ENCODE measurements around the gene MYLK4. TPM values are rescaled to one million over a fixed set of nuclear protein-coding genes. Genes with fewer than 3 reads are reported as not detected.

MYLK4 gene
- total RNA-seq, 1 experiment from 2014 or later, result 0.48 TPM

DNA sequence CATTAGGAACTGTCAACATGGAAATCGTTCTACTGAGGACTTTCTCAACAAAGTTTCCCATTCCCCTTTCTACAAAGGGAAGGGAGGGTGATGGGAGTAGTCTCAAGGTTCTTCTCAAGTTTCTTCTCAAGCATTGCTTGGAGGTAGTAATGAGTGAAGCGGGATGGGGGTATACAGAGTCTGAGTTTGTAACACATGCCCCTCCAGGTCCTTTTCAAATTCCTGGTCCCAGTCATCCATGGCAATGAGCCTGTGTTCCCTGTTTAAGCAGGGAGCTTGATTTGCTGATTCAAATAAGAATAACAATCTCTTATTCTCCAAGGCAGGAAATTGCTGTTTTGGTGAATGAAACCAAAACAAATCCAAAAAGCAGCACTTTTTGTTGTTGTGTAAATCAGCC lies 45.5 kb downstream of the MYLK4 start:
- no peak for DNase-seq (ENCODE audit: low spot score)

DNA sequence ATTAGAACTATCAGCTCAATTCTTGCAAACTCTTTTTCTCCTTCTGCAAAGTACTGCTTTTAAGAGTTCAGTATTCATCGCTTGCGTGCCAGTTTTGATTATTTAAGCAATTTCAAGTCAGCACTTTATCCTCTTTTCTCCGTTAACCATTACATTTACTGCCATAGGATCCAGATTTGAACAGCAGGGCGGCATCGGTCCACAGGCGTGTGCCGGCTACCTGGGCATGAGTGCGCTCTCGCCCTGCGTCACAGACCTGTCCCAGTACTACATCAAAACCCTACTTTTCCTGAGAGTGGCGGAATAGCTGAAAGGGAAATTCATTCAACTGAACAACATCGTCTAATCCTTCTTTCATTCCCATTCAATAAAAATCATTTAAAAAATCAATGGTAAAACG lies 53.4 kb downstream of the MYLK4 start:
- no peak for DNase-seq (ENCODE audit: low spot score)

DNA sequence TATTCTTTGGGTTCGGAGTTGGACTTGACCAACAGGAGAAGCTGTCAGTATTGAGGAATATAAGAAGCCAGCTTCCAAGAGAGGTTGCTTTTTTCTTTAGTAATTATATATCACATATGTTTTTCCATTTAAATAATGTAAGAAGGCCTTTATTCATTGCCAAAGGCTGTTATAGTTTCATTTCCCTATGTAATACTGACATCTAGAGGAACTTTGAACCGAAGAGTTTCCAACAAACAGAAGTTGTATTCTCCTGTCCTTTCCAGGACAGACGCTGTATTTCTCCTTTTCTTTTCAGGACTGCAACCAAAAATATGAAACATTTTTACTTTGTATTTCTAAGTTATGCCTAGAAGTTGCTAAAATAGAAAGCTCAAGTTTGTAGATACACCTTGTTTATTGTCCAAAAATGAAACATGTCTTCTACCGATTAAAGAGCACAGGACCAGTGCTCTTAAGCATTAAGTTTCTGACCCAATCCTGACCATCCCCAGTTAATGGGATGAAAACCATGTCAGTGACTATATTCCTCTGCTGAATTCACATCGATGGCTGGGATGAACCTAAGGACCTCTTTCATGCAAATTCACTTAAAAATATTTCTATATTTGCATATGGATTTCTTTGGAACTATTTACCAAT lies 55.1 kb downstream of the MYLK4 start:
- no peak for DNase-seq (ENCODE audit: low spot score)

DNA sequence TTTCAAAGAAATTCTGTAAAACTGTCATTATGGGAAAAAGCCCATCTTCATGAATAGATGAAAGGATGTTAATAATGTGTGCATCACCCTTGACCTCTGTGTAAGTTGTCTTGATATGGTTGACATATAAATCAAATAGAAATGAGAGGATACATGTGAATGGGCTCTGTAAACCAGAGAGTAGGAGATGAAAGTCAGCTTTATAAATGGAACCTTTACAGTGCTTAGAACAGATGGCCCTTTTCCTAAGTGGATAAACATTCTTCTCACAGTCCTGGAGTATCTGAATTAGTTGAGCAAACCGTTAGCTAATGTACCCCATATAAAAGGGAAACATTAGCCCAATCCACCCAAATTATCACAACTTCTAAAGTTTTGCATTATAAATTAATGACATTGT lies 57.5 kb downstream of the MYLK4 start:
- DNase-seq (ENCODE audit: low spot score), result no peak

DNA sequence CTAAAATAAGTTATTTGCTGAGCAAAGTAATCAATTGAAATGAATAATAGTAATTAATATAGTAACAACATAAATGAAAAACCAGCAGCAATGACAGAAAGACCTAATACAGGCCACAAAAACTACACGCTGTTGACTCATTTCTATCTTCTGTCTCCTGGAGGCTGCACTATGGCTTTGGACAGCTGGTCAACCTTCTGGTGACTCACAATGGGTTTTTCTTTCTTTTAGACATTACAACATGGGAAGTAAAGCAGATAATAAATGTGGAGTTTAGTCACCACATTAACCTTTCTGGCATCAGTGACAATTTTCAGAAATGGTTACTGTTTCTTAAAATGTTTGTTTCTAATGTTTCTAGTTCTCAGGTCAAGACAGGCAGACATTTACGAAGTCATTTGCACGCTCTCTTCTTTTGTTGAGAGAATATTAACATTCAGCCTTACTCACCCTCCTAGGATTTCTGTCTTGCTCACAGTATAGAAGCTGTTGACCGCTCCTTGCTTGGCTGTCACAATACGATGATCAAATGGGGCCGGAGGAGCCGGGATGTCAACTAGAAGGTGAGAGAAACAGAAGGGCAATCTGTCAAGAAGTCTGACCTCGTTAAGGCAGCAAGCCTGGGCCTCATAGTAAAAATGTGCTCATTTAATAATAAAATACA lies 62.2 kb downstream of the MYLK4 start:
- peak; percentile 67 for DNase-seq (ENCODE audit: low spot score)

DNA sequence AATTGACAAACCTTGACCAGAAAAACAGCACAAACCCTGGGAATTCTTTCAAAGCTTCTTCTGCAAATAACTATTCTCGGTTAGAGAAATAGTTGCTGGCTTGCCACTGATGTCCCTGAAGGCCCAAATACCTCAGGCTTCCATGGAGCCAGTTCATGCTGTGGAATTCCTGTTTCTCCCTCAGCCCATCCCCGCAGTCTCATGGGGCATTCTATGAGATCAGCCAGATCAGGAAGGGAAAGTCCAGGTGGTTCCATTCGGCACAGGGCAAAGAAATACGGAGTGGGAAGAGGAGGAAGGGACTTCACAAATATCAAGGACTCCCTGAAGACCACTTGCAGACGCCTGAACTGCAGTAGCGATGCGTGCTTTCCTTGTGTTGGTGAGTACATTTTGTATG lies 63.3 kb downstream of the MYLK4 start:
- DNase-seq (ENCODE audit: low spot score), result no peak

DNA sequence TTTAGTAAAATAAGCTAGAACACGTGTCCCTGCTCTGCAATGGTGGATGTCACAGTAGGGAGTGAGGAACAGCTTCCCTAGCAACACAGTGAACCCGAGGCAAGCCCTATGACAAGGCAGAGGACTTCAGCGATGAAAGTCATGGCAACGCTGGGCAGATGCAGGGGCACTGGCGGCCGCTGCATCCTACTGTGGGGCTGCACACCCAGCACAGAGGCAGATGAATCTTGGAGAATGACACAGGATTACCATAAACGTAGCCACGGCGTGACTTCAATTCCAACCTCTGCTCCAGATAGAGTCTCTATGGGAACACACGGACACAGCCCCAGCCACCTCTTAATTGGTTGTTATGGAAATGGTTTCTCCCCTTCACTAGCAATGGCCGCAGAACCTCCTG lies 64.2 kb downstream of the MYLK4 start:
- no peak for DNase-seq (ENCODE audit: low spot score)

DNA sequence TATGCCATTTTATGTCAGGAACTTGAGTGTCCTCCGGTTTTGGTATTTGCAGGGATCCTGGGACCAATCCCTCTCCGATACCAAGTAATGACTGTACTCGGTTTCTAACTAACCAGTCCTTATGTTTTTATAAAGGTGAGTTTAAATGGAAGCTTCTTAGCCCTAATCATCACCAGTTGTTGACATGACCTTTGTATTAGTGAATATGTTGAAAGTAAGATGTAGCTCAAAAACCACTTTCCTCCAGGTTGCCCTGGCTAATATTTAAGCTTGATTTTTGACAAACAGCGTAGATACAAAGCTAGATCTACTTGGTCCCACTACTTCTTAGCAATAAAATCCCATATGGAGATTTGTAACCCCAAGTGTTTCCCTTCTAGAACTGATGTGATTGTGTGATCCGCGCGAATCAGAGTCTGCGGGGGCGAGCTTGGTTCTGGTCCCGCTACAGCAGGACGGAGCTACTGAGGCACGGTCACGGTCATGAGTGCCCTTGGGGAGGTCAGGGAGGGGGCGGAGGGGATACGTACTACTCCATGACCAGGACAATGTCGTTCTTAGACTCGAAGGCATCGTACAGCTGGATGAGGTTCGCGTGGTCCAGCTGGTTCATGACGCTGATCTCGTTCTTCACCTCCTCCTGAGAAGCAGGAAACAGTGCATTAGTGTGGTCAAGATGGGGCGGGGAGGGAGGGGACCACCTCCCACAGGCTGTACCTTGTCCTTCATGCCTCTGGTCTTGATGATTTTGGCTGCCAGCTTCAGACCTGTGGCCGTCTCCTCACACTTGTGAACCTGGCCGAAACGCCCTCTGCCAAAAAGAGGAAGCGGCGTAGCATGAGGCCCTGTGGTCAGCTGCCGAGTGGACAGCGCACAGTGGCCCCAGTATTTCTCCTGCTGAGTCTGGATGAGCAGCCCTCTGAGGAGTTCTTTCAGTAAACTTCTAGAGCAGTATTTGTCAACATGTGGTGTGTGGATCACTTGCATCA lies 65.7 kb downstream of the MYLK4 start:
- DNase-seq (ENCODE audit: low spot score), result no peak

DNA sequence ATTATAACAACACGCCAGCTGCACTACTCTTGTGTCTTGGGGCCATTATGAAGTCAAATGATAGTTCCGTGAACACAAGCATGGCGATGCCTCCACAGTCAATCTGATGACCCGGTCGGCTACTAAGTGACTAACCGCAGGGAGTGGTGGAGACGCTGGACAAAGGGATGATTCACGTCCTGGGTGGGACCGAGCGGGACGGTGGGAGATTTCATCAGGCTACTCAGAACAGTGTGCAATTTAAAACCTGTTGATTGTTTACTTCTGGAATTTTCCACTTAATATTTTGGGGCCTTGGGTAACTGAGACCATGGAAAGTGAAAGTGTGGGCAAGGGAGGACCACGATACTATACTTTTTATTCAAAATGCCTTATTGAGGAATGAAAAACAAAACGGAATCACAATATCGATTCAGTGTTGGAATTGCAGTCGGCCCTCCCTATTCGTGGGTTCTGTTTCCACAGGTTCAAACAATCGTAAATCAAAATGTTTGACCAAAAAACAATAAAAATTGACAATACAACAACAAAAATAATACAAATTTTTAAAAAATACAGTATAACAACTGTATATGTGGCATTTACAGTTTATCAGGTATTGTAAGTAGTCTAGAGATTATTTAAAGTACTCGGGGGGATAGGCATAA lies 66.5 kb downstream of the MYLK4 start:
- DNase-seq (ENCODE audit: low spot score), result peak; percentile 80

DNA sequence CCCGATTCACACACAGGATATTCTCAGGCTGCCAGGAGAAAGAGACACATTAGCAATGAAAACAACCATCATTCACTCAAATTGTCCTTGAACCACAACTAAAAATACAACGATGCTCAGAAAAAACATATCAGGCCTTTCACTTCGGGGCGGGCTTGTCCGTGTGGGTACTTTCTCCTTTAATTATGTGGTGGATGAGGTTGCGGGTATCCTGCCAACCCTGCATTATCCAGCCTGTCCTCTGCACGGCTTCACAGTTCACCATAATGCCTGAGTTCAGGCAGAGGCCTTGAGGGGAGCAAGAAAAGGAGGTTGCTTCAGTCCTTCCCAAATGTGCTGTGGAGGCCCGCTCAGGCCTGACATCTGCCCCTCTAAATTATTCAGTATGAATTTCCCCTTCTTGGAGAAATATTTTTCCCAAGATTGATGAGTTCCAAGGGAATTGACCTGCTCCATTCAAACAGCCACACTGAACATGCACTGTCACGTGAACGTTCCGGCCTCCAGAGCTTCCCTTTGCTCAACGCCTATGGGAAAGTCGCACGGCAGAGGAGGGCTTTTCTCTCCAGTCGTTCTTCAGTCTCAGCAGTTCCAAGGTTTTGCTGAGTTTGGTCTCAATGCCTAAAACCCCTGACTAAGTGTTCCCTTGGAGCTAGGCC lies 70.3 kb downstream of the MYLK4 start:
- no peak for DNase-seq (ENCODE audit: low spot score)

DNA sequence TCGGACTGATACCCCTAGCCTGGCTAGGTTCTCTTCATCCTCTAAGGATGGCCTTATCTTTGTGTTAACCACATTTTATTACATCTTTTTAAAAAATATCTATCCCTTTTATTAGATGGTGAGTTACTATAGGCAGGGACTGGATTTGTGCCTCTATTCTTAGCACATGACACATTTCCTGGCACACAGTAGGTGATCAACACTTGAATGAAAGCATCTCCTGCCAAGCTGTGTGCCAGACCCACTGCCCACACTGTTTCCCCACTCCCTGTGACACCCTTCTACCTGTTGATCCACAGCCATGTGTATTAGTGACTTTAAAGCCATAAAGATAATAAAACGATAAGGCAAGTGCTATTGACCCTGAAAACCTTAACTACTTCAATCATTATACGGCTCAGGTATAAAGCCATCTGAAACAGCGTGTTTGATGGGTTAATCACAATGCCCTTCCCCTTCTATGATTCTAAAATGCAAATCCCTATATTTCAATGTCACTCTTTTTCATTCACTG lies 73.6 kb downstream of the MYLK4 start:
- no peak for DNase-seq (ENCODE audit: low spot score)

DNA sequence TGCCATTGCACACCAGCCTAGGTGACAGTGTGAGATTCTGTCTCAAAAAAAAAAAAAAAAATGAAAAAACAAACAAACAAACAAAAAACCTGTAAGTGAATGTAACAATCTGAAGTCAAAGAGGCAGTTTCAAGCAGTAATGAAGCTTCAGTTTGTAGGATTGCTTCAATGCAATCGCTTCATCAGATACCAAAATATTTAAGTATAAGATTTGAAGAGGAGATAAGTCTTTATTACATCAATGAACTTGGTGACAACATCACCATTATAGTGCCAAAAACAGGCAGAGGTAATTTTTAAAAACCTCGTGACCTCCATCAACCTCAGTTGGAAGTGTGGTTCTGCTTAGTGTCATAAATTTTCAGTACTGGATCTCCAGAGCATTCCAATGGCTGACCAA lies 74.7 kb downstream of the MYLK4 start:
- DNase-seq (ENCODE audit: low spot score), result no peak

DNA sequence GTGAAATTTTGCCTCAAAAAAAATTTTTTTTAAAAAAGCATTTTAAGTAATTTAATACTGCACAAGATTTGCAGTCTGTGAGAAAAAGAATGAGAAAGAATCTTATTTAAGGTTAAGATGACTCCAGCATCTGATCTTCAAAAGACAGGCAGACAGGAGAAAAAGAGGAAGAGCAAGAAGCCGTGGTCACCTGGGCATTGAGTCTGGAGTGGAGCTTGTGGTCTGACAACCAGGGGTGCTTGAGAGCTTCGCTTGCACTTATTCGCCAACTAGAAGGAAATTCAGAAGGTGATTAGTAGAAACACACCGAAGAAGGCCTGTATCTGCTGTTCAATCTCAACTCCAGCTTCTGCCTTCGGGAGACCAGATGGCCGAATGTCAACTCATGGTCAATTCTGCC lies 75.9 kb downstream of the MYLK4 start:
- no peak for DNase-seq (ENCODE audit: low spot score)

DNA sequence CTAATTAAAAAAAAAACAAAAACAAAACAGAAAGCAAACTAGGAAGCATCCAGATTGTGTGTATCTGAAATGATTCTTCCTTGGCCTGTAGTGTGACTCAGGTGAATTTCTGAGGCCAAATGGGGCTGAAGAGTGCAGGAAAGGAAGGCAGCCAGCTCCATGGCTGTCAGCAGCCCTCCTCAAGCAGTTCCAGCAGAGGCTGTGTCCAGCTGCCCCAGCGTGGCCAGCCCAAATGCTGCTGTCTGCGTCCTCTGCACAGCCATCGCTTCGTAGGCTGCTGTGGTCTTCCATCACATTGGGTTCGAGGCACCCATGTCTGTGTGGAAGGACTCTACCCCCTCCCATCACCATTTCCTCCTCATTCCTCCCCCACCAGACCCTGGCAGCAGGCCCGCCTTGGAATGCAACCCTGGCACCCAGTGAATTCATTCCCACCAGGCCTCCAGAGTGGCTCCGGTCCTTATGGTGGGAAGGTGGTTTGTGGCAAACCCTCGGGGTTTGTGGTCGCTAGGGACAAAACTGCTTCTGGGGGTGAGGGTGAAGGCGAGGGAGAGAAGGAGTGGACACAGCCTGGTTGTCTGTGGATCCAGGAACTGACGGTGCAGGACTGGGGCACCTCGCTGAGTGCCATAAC lies 81.5 kb downstream of the MYLK4 start:
- DNase-seq (ENCODE audit: low spot score), result no peak

DNA sequence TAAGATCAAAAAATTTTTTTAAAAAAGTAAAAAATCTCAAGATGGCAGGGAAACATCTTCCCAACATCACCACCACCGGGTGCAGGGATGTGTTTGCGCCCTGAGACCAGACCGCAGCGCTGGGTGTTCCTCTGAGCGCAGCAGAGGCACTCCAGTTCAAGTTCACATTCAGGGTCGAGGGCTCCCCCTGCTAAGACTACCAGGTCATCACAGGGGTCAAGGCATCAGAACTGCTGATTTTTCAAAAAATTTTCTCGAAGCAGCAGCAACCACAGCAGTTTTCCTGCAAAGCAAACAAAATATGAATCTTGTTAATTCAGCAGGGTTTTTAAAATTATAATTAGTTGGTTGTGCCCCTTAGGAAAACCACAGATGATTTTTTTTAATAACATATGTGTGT lies 83.1 kb downstream of the MYLK4 start:
- DNase-seq (ENCODE audit: low spot score), result no peak

DNA sequence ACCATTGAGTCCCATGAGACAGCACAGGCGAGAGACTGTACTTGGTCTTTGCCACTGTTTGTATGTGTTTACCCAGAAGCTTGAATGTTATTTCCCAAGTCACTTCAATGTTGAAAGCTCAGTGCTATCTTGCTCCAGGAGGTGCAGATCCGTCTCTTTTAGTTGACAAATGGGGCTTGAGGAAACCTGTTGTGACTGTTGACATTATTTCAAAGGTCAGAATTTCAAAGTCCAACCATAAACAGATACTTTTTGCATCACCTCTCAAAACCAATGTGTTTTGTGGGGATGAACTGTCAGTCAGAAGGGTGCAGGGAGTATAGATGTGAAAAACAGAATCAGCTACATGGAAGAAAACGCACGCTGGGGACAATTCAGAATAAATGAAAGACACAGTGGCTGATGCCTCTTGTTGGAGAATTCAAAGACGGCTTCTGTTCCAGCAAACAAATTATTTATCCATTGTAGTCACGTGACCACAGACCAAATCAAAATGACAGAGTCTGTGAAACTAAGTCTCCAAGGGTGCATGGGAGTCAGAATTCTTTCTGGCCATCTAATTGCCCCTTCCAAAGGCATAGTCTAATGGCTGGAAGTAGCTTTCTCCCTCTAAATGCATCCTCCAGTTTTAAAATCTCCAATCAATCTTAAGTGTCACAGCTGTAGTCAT lies 83.7 kb downstream of the MYLK4 start:
- DNase-seq (ENCODE audit: low spot score), result no peak

DNA sequence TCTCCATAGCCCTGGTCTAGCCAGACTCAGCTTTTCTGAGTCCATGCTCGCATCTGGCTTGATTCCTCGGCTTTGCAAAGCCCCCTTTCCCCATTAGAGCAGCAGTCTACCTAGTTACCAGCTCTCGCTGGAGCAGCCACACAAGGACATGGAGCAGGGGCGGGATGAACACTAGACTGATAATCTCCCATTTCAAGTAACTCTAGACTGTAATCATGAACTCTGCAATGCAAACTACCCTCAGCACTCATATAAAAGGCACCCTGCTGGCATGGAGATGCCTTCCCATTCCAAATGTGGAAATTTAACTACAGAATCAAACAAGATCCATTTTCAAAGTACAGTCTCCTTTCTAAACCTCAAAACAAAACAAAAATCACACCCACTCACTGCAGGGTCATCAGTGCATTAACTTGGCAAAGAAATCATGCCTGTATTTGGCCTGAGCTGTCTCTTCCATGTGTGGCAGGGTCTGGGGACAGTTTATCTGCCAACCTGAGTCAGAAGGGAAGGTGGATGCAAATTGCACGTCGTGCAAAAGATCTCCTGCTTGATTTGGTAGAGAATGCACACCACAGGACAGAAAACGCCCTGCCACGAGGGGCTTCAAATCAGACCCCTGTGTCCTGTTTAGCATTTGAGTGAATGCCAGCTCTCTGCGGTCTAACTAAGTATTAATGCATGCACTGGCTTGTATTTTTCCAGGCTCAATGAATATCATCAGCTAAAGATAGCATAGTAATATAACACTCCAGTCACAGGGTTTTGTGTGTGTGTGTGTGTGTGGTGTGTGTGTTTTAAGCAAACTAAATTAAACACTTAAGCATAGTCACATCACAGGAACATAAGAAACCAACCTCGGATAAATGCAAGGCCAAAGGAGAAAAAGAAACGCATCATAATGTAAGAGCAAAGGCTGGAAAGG lies 85.3 kb downstream of the MYLK4 start:
- no peak for DNase-seq (ENCODE audit: low spot score)

DNA sequence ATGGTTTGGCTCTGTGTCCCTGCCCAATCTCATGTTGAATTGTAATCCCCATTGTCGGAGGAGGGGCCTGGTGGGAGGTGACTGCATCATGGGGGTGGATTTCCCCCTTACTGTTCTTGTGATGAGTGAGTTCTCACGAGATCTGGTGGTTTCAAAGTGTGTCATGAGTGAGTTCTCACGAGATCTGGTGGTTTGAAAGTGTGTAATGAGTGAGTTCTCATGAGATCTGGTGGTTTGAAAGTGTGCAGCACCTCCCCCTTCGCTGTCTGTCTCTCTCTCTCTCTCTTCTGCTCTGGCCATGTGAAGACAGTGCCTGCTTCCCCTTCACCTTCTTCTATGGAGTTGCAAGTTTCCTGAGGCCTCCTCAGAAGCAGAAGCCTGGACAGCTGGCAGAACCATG lies 87.6 kb downstream of the MYLK4 start:
- no peak for DNase-seq (ENCODE audit: low spot score)

DNA sequence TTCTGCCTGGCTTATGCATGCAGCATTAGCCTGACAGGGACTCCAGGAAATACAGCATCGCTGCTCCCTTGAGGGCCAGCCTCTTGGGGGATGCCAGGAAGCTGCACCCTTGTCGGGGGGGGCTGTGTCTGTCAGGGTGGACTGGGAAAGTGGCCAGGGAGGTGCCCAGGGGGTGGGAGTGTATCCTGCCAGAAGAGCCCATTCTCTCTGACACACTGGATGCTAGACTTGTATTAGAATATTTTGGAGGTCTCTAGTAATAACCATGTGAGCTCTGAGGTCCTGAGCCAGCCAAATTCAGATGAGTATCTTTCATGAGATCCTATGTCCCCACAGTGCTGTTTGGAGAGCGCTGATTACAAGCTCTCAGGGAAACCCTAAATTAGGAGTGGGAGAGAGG lies 89.1 kb downstream of the MYLK4 start:
- no peak for DNase-seq (ENCODE audit: low spot score)
